Stimulated activated CD4-positive, alpha-beta T cell treated with anti-CD3 and anti-CD28 coated beads, Interleukin-1b, Interleukin-23, amount 100 ng/mL, for 24 hours (primary cell): ENCODE results near the gene MOXD1.

ENCODE experiments used
- DNase-seq, 4 experiments: peaks; one replicate each; pipeline ENCODE4 v3.0.0-alpha.2; 2020; ENCODE audit warnings: low read depth in 4 of 4, low spot score in 1 of 4

Gene MOXD1

GRCh38 chr6:132246632-132247270 lies 154.5 kb downstream of the MOXD1 start:
- DNase-seq, result no peak

GRCh38 chr6:132246120-132246617 lies 155.1 kb downstream of the MOXD1 start:
- no peak for DNase-seq
